Activated CD8-positive, alpha-beta memory T cell treated with anti-CD3 and anti-CD28 coated beads, Interleukin-2, amount 50 U/mL, for 24 hours (primary cell): ENCODE measurements around the gene PAPPA2.
"Not testable (repeated sequence)": the region's sequence is repeated elsewhere in the genome, so short reads cannot be mapped to it uniquely, and the experiment has no call there.

Experiments
- DNase-seq: peaks from one replicate; pipeline ENCODE4 v3.0.0-alpha.2; 2020; ENCODE audit errors: extremely low read depth

PAPPA2 gene

GRCh38 chr1:176462674-176463378 lies at the start of gene PAPPA2:
Gene PAPPA2, plus strand, starts transcription at chr1:176463175. Its CDS starts 93,148 bp downstream, at chr1:176556323.
- DNase-seq, result no peak

GRCh38 chr1:176416777-176417176 lies 46.2 kb upstream of the PAPPA2 start:
- no peak for DNase-seq

- not testable (repeated sequence) for DNase-seq
These were observed 43.4 kb upstream of the PAPPA2 start for GRCh38 chr1:176419608-176420007.

- DNase-seq, result no peak
These were observed 28.7 kb upstream of the PAPPA2 start for GRCh38 chr1:176434234-176434633.

GRCh38 chr1:176436251-176436650 lies 26.7 kb upstream of the PAPPA2 start:
- DNase-seq, result no peak

GRCh38 chr1:176440176-176440575 lies 22.8 kb upstream of the PAPPA2 start:
- DNase-seq, result no peak

- DNase-seq, result no peak
These were observed 18.7 kb upstream of the PAPPA2 start for GRCh38 chr1:176444286-176444685.

- no peak for DNase-seq
These were observed 17.6 kb upstream of the PAPPA2 start for GRCh38 chr1:176445402-176445801.

GRCh38 chr1:176448340-176448739 lies 14.6 kb upstream of the PAPPA2 start:
- DNase-seq, result no peak

GRCh38 chr1:176450526-176450925 lies 12.4 kb upstream of the PAPPA2 start:
- DNase-seq, result no peak

GRCh38 chr1:176451741-176452140 lies 11.2 kb upstream of the PAPPA2 start:
- DNase-seq, result not testable (repeated sequence)

GRCh38 chr1:176456795-176457194 lies 6.2 kb upstream of the PAPPA2 start:
- DNase-seq, result no peak

- DNase-seq, result no peak
These were observed 2.2 kb upstream of the PAPPA2 start for GRCh38 chr1:176460544-176461336.

GRCh38 chr1:176461576-176461975 lies 1.4 kb upstream of the PAPPA2 start:
- no peak for DNase-seq

- no peak for DNase-seq
These were observed 3.5 kb downstream of the PAPPA2 start for GRCh38 chr1:176466514-176466913.

GRCh38 chr1:176469450-176470010 lies 6.6 kb downstream of the PAPPA2 start:
- DNase-seq, result no peak

- no peak for DNase-seq
These were observed 8.6 kb downstream of the PAPPA2 start for GRCh38 chr1:176471338-176472121.

GRCh38 chr1:176479971-176480370 lies 17.0 kb downstream of the PAPPA2 start:
- DNase-seq, result no peak

- no peak for DNase-seq
These were observed 17.8 kb downstream of the PAPPA2 start for GRCh38 chr1:176480750-176481149.

GRCh38 chr1:176485083-176485482 lies 22.1 kb downstream of the PAPPA2 start:
- DNase-seq, result no peak

- DNase-seq, result no peak
These were observed 31.5 kb downstream of the PAPPA2 start for GRCh38 chr1:176494436-176494835.

GRCh38 chr1:176499671-176500070 lies 36.7 kb downstream of the PAPPA2 start:
- DNase-seq, result no peak
